ENCODE measurements around the gene SNN. TPM values are rescaled to one million over a fixed set of nuclear protein-coding genes. Genes with fewer than 3 reads are reported as not detected.

Gene SNN
- total RNA-seq, 4 donors from 2014 or later = 22.5 to 94.5 (median 78.1) TPM

GRCh38 chr16:11636172-11636721 lies 32.0 kb upstream of the SNN start:
- in situ Hi-C loops (cut with MboI; ENCODE audit: low sequenced_read_pairs in 4 of 4) (loop anchor here in 1 of 4 donors (10.0 kb wide), 1 partner anchor 221 kb away; no protein-coding TSS in a partner anchor), intact Hi-C loops (cut with DNase I; ENCODE audit: low total_unique reads) (no loop called here)
- TF ChIP-seq POLR2A (IDR thresholded peaks at IDR 0.05) = no peak
- TF ChIP-seq CTCF (IDR thresholded peaks at IDR 0.05 in 4 of 5, conservative IDR thresholded peaks at IDR 0.05 in 1 of 5) = no peak
- Histone ChIP-seq H3K9me3 (no peaks in the 10 kb centered on the region), H3K4me1 (peaks cover 13 to 15% of the 10 kb centered on the region in 2 donors), H3K27me3 (no peaks in the 10 kb centered on the region), H3K36me3 (no peaks in the 10 kb centered on the region), H3K4me3 (no peak overlapping the region), H3K27ac (no peak overlapping the region)
- DNase-seq (no peak), ATAC-seq (no peak)

GRCh38 chr16:11637320-11637719 lies 30.9 kb upstream of the SNN start:
- no peak for DNase-seq
- intact Hi-C loops (cut with DNase I; ENCODE audit: low total_unique reads) (no loop called here), in situ Hi-C loops (cut with MboI; ENCODE audit: low sequenced_read_pairs in 4 of 4) (loop anchor here in 1 of 4 donors (10.0 kb wide), 1 partner anchor 223 kb away; no protein-coding TSS in a partner anchor)
- no peaks in the 10 kb centered on the region for H3K27me3 ChIP-seq
- no peak for TF ChIP-seq CTCF (IDR thresholded peaks at IDR 0.05 in 4 of 5, conservative IDR thresholded peaks at IDR 0.05 in 1 of 5)
- no peak for TF ChIP-seq POLR2A (IDR thresholded peaks at IDR 0.05)
- no peaks in the 10 kb centered on the region for H3K9me3 ChIP-seq
- peaks cover 19 to 23% of the 10 kb centered on the region in 2 donors for H3K4me1 ChIP-seq
- no peak overlapping the region for H3K4me3 ChIP-seq
- H3K36me3 ChIP-seq = no peaks in the 10 kb centered on the region
- ATAC-seq = no peak
- no peak overlapping the region for H3K27ac ChIP-seq

GRCh38 chr16:11638140-11638539 lies 30.1 kb upstream of the SNN start:
- intact Hi-C loops (cut with DNase I; ENCODE audit: low total_unique reads) = no loop called here
- no peak for DNase-seq
- H3K27me3 ChIP-seq = no peaks in the 10 kb centered on the region
- peaks cover 19 to 23% of the 10 kb centered on the region in 2 donors for H3K4me1 ChIP-seq
- H3K36me3 ChIP-seq = no peaks in the 10 kb centered on the region
- H3K27ac ChIP-seq = no peak overlapping the region
- no peak overlapping the region for H3K4me3 ChIP-seq
- ATAC-seq = no peak
- H3K9me3 ChIP-seq = no peaks in the 10 kb centered on the region
- TF ChIP-seq POLR2A (IDR thresholded peaks at IDR 0.05) = no peak
- TF ChIP-seq CTCF (IDR thresholded peaks at IDR 0.05 in 4 of 5, conservative IDR thresholded peaks at IDR 0.05 in 1 of 5) = no peak
- in situ Hi-C loops (cut with MboI; ENCODE audit: low sequenced_read_pairs in 4 of 4) = loop anchor here in 1 of 4 donors (10.0 kb wide), 1 partner anchor 223 kb away; no protein-coding TSS in a partner anchor

- in situ Hi-C loops (cut with MboI; ENCODE audit: low sequenced_read_pairs in 4 of 4) = loop anchor here in 1 of 4 donors (10.0 kb wide), 1 partner anchor 224 kb away; no protein-coding TSS in a partner anchor
Observed at GRCh38 chr16:11639008-11639562, 29.2 kb upstream of the SNN start.

More at GRCh38 chr16:11639008-11639562, 29.2 kb upstream of the SNN start:
- Histone ChIP-seq H3K4me1 (peaks cover 19 to 23% of the 10 kb centered on the region in 2 donors), H3K27ac (peak overlapping the region in 3 of 4 donors; percentile 94 to 96 (median 95)), H3K36me3 (no peaks in the 10 kb centered on the region), H3K27me3 (no peaks in the 10 kb centered on the region), H3K4me3 (no peak overlapping the region), H3K9me3 (no peaks in the 10 kb centered on the region)
- no peak for TF ChIP-seq CTCF (IDR thresholded peaks at IDR 0.05 in 4 of 5, conservative IDR thresholded peaks at IDR 0.05 in 1 of 5)
- no peak for TF ChIP-seq POLR2A (IDR thresholded peaks at IDR 0.05)
- no peak for ATAC-seq
- intact Hi-C loops (cut with DNase I; ENCODE audit: low total_unique reads) = no loop called here
- DNase-seq = no peak
